Subcutaneous abdominal adipose tissue (tissue), 5 donors: ENCODE results near the gene TMEM120A.
A peak's percentile ranks its signal among the peaks of the same experiment; 100 is the strongest.

Experiments used
- H3K27ac ChIP-seq: one replicate; pipeline ENCODE4 v1.7.0; 2013; ENCODE audit warnings: low read depth, mild to moderate bottlenecking, inconsistent platforms, low read length, moderate library complexity
- H3K27me3 ChIP-seq, 5 donors: one replicate each; pipeline ENCODE4 v1.7.0; 2013; ENCODE audit warnings: low read length in 5 of 5, inconsistent platforms in 1 of 5; ENCODE audit not compliant: control insufficient read depth in 5 of 5, insufficient read depth in 4 of 5
- H3K36me3 ChIP-seq, 5 donors: one replicate each; pipeline ENCODE4 v1.7.0; 2013; ENCODE audit warnings: low read length in 5 of 5; ENCODE audit not compliant: control insufficient read depth in 5 of 5, insufficient read depth in 5 of 5
- H3K4me1 ChIP-seq, 5 donors: one replicate each; pipeline ENCODE4 v1.7.0; 2013; ENCODE audit warnings: low read length in 5 of 5, mild to moderate bottlenecking in 3 of 5, moderate library complexity in 1 of 5; ENCODE audit not compliant: control insufficient read depth in 5 of 5, insufficient read depth in 5 of 5
- H3K4me3 ChIP-seq, 5 donors: one replicate each; pipeline ENCODE4 v1.7.0; 2013; ENCODE audit warnings: low read length in 5 of 5, low read depth in 1 of 5
- H3K9ac ChIP-seq, 5 donors: one replicate each; pipeline ENCODE4 v1.7.0; 2013; ENCODE audit warnings: low read length in 5 of 5, mild to moderate bottlenecking in 4 of 5, moderate library complexity in 3 of 5
- H3K9me3 ChIP-seq, 5 donors: one replicate each; pipeline ENCODE4 v1.7.0; 2013; ENCODE audit warnings: low read length in 5 of 5; ENCODE audit not compliant: control insufficient read depth in 5 of 5
- donor health status: healthy.
- donor health status: healthy.
- donor health status: healthy.
- donor health status: healthy.
- donor health status: healthy.

Gene TMEM120A

DNA sequence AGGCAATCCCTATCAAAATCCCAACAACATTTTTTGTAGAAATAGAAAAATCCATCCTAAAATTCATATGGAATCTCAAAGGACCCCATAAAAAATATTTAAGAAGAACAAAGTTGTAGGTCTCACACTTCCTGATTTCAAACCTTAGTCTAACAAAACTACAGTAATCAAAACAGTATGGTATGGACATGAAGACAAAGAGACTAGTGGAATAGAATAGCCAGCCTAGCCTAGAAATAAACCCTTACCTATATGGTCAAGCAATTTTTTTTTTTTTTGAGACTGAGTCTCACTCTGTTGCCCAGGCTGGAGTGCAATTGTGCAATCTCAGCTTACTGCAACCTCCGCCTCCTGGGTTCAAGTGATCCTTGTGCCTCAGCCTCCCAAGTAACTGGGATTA is 3.6 kb upstream of the TMEM120A start:
- H3K9me3 ChIP-seq = no peaks in the 10 kb centered on the region
- H3K9ac ChIP-seq = no peak overlapping the region
- H3K27ac ChIP-seq = no peak overlapping the region
- H3K36me3 ChIP-seq = peaks cover 0 to 38% (median 11%) of the 10 kb centered on the region in 5 donors
- peaks cover under 1 to 35% (median 22%) of the 10 kb centered on the region in 5 donors for H3K4me1 ChIP-seq
- H3K27me3 ChIP-seq = no peaks in the 10 kb centered on the region
- no peak overlapping the region for H3K4me3 ChIP-seq

DNA sequence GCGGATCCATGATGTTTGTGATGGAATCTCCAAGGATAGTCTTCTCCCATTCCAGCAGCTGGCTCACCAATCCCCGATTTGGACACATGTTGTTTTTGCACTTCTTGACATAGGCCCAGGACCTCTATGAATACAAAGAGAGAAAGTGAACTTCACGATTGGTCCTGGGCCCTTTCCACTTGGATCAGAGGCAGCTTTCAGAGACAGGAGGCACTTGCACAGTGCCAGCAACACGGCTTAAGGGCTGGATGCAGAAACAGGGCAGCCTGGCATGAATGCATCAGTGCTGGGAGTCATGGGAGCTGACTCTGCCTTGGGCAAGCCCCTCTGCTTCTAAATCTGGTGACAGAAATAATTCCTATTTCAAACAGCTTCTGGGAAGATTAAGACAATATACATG is 2.1 kb upstream of the TMEM120A start:
- Histone ChIP-seq H3K9me3 (no peaks in the 10 kb centered on the region), H3K4me3 (no peak overlapping the region), H3K27ac (no peak overlapping the region), H3K9ac (no peak overlapping the region), H3K4me1 (peaks cover 2 to 49% (median 36%) of the 10 kb centered on the region in 5 donors), H3K36me3 (peaks cover 0 to 28% (median 14%) of the 10 kb centered on the region in 5 donors), H3K27me3 (no peaks in the 10 kb centered on the region)

DNA sequence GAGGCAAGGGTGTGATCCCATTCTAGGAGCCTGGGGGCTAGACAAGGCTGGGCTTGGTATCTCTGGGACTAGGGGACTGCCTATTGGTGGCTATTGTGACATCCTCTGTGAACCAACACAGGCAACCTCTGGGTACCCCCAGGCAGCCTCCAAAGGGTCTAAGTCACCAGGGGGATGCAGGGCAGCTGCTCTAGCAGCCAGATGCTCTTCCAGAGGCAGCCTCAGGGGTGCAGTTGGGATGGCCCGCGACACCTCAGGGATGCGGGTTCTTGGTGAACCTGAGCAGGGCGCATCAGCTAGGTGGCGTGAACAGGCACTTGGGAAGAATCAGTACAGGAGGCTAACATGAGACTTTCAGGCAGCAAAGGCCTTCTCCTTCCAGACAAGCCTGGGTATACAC is 1.6 kb upstream of the TMEM120A start:
- Histone ChIP-seq H3K9ac (no peak overlapping the region), H3K27ac (no peak overlapping the region), H3K27me3 (no peaks in the 10 kb centered on the region), H3K4me3 (no peak overlapping the region), H3K9me3 (no peaks in the 10 kb centered on the region), H3K4me1 (peaks cover 2 to 51% (median 39%) of the 10 kb centered on the region in 5 donors), H3K36me3 (peaks cover 0 to 24% (median 11%) of the 10 kb centered on the region in 5 donors)

DNA sequence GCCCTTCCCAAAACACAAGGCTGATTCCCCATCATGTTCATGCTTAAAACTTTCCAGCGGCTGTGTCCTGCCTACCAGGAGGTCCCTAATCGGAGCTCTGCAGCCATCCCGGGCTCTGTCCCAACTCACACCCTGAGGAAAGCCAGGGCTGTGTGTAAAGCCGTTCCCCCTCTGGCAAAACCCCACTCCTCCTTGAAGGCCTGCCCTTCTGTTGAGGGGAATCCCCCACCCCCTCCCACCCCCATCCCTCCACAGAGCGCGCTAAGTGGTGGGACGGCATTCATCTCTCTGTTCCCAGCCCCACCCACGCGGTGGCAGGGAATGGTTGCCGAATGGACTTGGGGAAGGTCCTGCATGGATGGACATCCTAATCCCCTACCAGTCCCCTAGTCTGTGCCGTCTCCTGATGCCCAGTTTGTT is 667 bp upstream of the TMEM120A start:
- Histone ChIP-seq H3K9me3 (no peaks in the 10 kb centered on the region), H3K4me1 (peaks cover 2 to 58% (median 45%) of the 10 kb centered on the region in 5 donors), H3K27me3 (no peaks in the 10 kb centered on the region), H3K36me3 (peaks cover 0 to 15% (median 4%) of the 10 kb centered on the region in 5 donors), H3K4me3 (peak overlapping the region; percentile 70 to 86 (median 77)), H3K27ac (peak overlapping the region; percentile 97), H3K9ac (peak overlapping the region in 4 of 5 donors; percentile 42 to 90 (median 78))

DNA sequence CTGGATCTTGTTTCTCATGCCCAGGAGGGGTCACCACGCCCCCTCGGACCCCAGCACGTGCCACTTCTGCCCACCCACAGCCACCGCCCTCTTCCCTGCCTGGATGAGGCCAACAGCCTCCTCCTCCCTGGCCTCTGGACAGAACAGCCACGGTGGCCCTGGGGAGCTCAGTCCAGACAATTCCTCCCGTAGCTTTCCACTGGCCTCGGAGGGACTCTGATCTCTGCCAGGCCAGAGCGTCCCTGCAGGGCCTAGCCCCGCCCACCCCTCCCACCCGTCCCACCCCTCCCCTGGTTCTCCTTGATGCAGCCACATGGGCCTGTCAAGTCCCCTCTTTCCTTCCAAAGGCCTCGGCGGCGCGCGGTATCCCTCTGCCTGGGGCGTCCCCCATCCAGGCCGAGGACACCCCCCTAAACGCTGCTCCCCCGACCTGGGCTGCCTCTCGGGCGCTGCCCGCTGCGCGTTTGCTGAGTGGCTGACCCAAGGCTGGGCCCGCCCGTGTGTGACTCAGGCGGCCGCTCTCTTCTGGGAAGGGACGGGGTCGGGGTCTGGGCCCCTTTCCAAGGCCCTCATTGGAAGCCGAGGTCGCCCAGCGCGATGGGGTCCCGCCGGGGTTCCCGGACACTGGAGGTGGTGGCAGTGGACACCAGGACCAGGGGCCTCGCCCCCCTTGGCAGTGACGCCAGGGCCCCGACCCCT is 557 bp downstream of the TMEM120A start:
- peaks cover 2 to 69% (median 56%) of the 10 kb centered on the region in 5 donors for H3K4me1 ChIP-seq
- no peaks in the 10 kb centered on the region for H3K9me3 ChIP-seq
- peak overlapping the region; percentile 97 for H3K27ac ChIP-seq
- H3K36me3 ChIP-seq = peaks cover 0 to 14% (median 4%) of the 10 kb centered on the region in 5 donors
- H3K4me3 ChIP-seq = peak overlapping the region in 4 of 5 donors; percentile 74 to 86 (median 80)
- no peaks in the 10 kb centered on the region for H3K27me3 ChIP-seq
- H3K9ac ChIP-seq = peak overlapping the region in 4 of 5 donors; percentile 82 to 92 (median 89)

DNA sequence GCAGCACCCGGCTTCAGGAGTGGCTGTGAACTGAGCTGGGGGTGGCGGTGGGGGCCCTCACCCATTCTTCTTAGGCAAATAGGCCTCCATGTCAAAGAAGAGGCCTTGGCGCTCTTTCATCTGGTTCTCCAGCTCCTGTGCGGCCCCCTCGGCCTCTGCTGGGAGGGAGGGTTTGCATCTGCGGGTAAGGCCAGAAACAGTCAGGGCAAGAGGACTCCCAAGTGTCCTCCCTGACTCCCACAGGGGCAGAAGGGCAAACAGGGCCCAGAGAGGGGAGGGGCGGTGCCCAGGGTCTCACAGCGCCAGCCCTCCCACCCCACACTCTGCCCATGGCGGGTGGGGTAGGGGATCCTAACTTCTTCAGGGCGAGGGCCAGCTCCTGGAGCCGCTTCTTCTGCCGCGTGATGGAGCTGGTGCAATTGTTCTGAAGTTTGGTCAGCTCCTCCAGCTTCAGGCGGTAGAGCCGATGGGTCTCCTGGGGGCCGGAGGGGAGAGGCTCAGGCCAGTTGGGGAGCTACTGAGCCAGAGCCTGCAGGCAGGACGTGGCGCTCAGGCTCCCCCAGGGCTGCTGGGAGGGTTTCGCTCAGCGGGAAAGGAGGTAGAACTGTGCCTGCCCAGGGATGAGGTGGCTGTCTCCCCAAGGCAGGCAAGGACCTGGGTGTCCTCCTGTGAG is 2.2 kb downstream of the TMEM120A start:
- Histone ChIP-seq H3K27ac (peak overlapping the region; percentile 81), H3K27me3 (no peaks in the 10 kb centered on the region), H3K9me3 (no peaks in the 10 kb centered on the region), H3K9ac (peak overlapping the region in 2 of 5 donors; percentile 5 to 35), H3K4me3 (no peak overlapping the region), H3K4me1 (peaks cover 2 to 69% (median 56%) of the 10 kb centered on the region in 5 donors), H3K36me3 (peaks cover 0 to 21% (median 14%) of the 10 kb centered on the region in 5 donors)

DNA sequence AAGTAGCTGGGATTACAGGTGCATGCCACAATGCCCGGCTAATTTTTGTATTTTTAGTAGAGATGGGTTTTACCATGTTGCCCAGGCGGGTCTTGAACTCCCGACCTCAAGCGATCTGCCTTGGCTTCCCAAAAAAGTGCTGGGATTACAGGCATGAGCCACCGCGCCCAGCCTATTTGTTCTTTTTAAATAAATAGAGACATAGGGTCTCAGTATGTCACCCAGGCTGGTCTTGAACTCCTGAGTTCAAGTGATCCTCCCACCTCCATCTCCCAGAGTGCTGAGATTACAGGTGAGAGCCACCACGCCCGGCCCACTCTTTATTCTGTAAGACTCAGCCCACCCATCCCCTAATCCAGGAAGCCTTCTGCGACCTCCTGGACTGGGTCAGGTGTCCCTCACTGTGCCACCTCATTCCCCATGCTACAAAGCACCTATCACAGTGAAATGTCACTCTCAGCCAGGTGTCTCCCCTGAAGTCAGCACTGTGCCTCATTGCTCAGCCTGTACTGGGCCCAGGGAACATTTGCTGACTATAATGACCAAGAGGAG is 2.8 kb downstream of the TMEM120A start:
- peaks cover 2 to 66% (median 56%) of the 10 kb centered on the region in 5 donors for H3K4me1 ChIP-seq
- H3K9me3 ChIP-seq = no peaks in the 10 kb centered on the region
- H3K27ac ChIP-seq = peak overlapping the region; percentile 81
- no peak overlapping the region for H3K4me3 ChIP-seq
- H3K9ac ChIP-seq = peak overlapping the region in 1 of 5 donors; percentile 35
- peaks cover 0 to 27% (median 20%) of the 10 kb centered on the region in 5 donors for H3K36me3 ChIP-seq
- no peaks in the 10 kb centered on the region for H3K27me3 ChIP-seq

DNA sequence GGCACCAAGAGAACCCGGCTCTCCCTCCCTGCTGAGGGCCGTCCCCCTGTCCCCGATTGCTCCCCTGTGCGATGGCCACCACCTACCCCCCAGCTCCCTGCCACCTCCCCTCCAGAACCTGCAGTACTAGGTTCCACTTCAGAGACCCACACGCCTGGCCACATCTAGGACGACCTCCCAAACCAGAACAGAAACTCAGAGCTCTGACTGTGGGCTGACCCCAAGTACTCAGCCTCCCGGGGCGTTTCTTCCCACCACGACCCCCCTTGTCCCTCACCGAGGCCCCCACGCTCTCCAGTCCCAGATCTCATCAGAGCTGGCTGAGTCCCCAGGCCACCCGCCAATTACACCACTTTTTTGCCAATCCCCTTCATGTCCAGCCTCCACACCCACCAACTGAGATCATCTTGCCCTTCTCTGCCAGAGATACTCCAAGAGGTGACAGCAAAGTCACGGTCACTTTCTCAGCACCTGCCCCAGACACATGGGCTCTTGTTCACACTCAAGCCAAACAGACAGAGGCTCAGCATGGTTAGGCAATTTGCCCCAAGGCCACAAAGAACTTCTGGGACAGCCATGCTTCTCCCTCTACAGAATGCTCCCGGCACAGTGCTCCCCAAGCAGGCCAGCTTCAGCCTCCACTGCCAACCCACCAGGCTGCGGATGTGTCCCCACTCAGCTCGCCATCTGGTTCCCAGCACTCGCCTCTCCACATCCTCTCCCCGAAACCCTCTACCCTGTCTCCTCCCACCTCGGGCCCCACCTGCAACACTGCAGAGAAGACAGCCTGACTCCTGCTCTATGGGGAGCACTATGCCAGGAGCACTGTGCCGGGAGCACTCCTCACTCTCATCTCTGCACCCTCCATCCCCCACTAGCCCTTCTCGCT is 4.7 kb downstream of the TMEM120A start:
- Histone ChIP-seq H3K4me3 (no peak overlapping the region), H3K9me3 (no peaks in the 10 kb centered on the region), H3K36me3 (peaks cover 0 to 39% (median 37%) of the 10 kb centered on the region in 5 donors), H3K9ac (peak overlapping the region in 1 of 5 donors; percentile 56), H3K27me3 (no peaks in the 10 kb centered on the region), H3K4me1 (peaks cover 2 to 48% (median 41%) of the 10 kb centered on the region in 5 donors), H3K27ac (peak overlapping the region; percentile 28)
